GM12874 (cell line): Measurements from ENCODE around the gene SUB1.

Experiments used
- CTCF ChIP-seq: IDR thresholded peaks from 2 replicates; pipeline ENCODE4 v1.5.1; 2011; ENCODE audit warnings: low read depth, mild to moderate bottlenecking, control low read depth, low read length, moderate library complexity; ENCODE audit not compliant: insufficient read depth

The SUB1 gene

GRCh38 chr5:32574540-32575175, 10.7 kb upstream of the SUB1 start:
- no peak for TF ChIP-seq CTCF

GRCh38 chr5:32578363-32578762, 7.0 kb upstream of the SUB1 start:
- no peak for TF ChIP-seq CTCF

GRCh38 chr5:32578764-32579163, 6.6 kb upstream of the SUB1 start:
- no peak for TF ChIP-seq CTCF

- no peak for TF ChIP-seq CTCF
Measured at GRCh38 chr5:32581010-32581785, 4.2 kb upstream of the SUB1 start.

GRCh38 chr5:32583582-32584232, 1.6 kb upstream of the SUB1 start:
- no peak for TF ChIP-seq CTCF

- TF ChIP-seq CTCF = no peak
Measured at GRCh38 chr5:32584646-32585045, 711 bp upstream of the SUB1 start.

- TF ChIP-seq CTCF = no peak
Measured at GRCh38 chr5:32585122-32585445, 273 bp upstream of the SUB1 start.
